GM21381 (cell line): ENCODE measurements around the gene ZDHHC13.
"Not testable (repeated sequence)": the region's sequence is repeated elsewhere in the genome, so short reads cannot be mapped to it uniquely, and the experiment has no call there.

Source experiments
- ATAC-seq: cut with Tn5 transposase; IDR thresholded peaks from one replicate; pipeline ENCODE4 v1.9.1; 2021; ENCODE audit warnings: mild to moderate bottlenecking, moderate library complexity; ENCODE audit not compliant: unreplicated experiment

ZDHHC13 gene

GRCh38 chr11:19100885-19101284 lies 16.1 kb upstream of the ZDHHC13 start:
- no peak for ATAC-seq

- ATAC-seq, result no peak
Observed at GRCh38 chr11:19101796-19102520, 15.0 kb upstream of the ZDHHC13 start.

GRCh38 chr11:19102521-19102900 lies 14.5 kb upstream of the ZDHHC13 start:
- no peak for ATAC-seq

GRCh38 chr11:19105011-19105410 lies 12.0 kb upstream of the ZDHHC13 start:
- ATAC-seq, result no peak

- ATAC-seq, result no peak
Observed at GRCh38 chr11:19107125-19107524, 9.8 kb upstream of the ZDHHC13 start.

- no peak for ATAC-seq
Observed at GRCh38 chr11:19110295-19110694, 6.7 kb upstream of the ZDHHC13 start.

- no peak for ATAC-seq
Observed at GRCh38 chr11:19111809-19112208, 5.2 kb upstream of the ZDHHC13 start.

- ATAC-seq, result no peak
Observed at GRCh38 chr11:19116276-19116970, 545 bp upstream of the ZDHHC13 start.

GRCh38 chr11:19117760-19118097 lies 761 bp downstream of the ZDHHC13 start:
- no peak for ATAC-seq

- no peak for ATAC-seq
Observed at GRCh38 chr11:19121646-19122045, 4.7 kb downstream of the ZDHHC13 start.

- no peak for ATAC-seq
Observed at GRCh38 chr11:19122960-19123615, 6.1 kb downstream of the ZDHHC13 start.

GRCh38 chr11:19126562-19127325 lies 9.8 kb downstream of the ZDHHC13 start:
- not testable (repeated sequence) for ATAC-seq

GRCh38 chr11:19134004-19134403 lies 17.0 kb downstream of the ZDHHC13 start:
- no peak for ATAC-seq

GRCh38 chr11:19136884-19137283 lies 19.9 kb downstream of the ZDHHC13 start:
- ATAC-seq, result not testable (repeated sequence)

GRCh38 chr11:19145319-19145718 lies 28.4 kb downstream of the ZDHHC13 start:
- no peak for ATAC-seq

GRCh38 chr11:19156892-19157291 lies 39.9 kb downstream of the ZDHHC13 start:
- ATAC-seq, result no peak

- no peak for ATAC-seq
Observed at GRCh38 chr11:19160847-19161246, 43.9 kb downstream of the ZDHHC13 start.

GRCh38 chr11:19161651-19162050 lies 44.7 kb downstream of the ZDHHC13 start:
- no peak for ATAC-seq

GRCh38 chr11:19162951-19163505 lies 46.1 kb downstream of the ZDHHC13 start:
- no peak for ATAC-seq

- no peak for ATAC-seq
Observed at GRCh38 chr11:19163617-19164016, 46.6 kb downstream of the ZDHHC13 start.

GRCh38 chr11:19164230-19164855 lies 47.4 kb downstream of the ZDHHC13 start:
- no peak for ATAC-seq
